PC-3 (cell line): Measurements from ENCODE around the gene FADS1. TPM values are rescaled to one million over a fixed set of nuclear protein-coding genes. Genes with fewer than 3 reads are reported as not detected.

Experiments
- ATAC-seq: fragments of 200-7000 bp; cut with Tn5 transposase; 2 replicates; pipeline ENCODE4 v1.9.1; 2020; ENCODE audit warnings: mild to moderate bottlenecking, moderate library complexity
- BruUV-seq: library from RNA; stranded (reverse); fragments of 400-500 nt; replicated peaks from 2 replicates; lab custom pipeline; 2021; lab: Mats Ljungman, UMichigan
- CTCF ChIA-PET: fragments of 300-600 bp; sonication (Branson Sonifier 250); formaldehyde crosslinking; loops from one replicate; lab custom pipeline; 2022; ENCODE audit warnings: antibody characterized with exemption; lab: Charles Lee
- POLR2A ChIA-PET: fragments of 300-600 bp; sonication (Branson Sonifier 250); formaldehyde crosslinking; loops from one replicate; lab custom pipeline; 2022; ENCODE audit warnings: antibody characterized with exemption; ENCODE audit not compliant: unreplicated experiment; lab: Charles Lee
- DNase-seq: peaks from one replicate; pipeline ENCODE4 v3.0.0-alpha.2; 2015
- H2AFZ ChIP-seq: fragments of 300-600 bp; sonication (generic); 2 replicates; pipeline ENCODE4 v1.6.0; 2016; ENCODE audit warnings: antibody characterized with exemption, low read length
- H3F3A ChIP-seq: fragments of 300-600 bp; sonication (generic); one replicate; pipeline ENCODE4 v1.6.0; 2017; ENCODE audit warnings: antibody characterized with exemption, low read length, control low read depth, mild to moderate bottlenecking; ENCODE audit not compliant: unreplicated experiment
- H3K27ac ChIP-seq: fragments of 300-600 bp; sonication (generic); 2 replicates; pipeline ENCODE4 v1.5.1; 2016; ENCODE audit warnings: mild to moderate bottlenecking, low read length
- H3K27me3 ChIP-seq: fragments of 300-600 bp; sonication (generic); 2 replicates; pipeline ENCODE4 v1.6.1; 2016; ENCODE audit warnings: low read length, mixed read lengths
- H3K36me3 ChIP-seq: fragments of 300-600 bp; sonication (generic); 2 replicates; pipeline ENCODE4 v1.6.1; 2016; ENCODE audit warnings: low read depth, mixed run types, low read length, mixed read lengths
- H3K4me1 ChIP-seq: fragments of 300-600 bp; sonication (generic); 2 replicates; pipeline ENCODE4 v1.5.1; 2016; ENCODE audit warnings: low read length; ENCODE audit not compliant: insufficient read depth
- H3K4me2 ChIP-seq: fragments of 300-600 bp; sonication (generic); 2 replicates; pipeline ENCODE4 v1.6.0; 2016; ENCODE audit warnings: low read length
- H3K4me3 ChIP-seq: fragments of 300-600 bp; sonication (generic); 2 replicates; pipeline ENCODE4 v1.5.1; 2016; ENCODE audit warnings: mild to moderate bottlenecking, low read length, mixed read lengths
- H3K79me2 ChIP-seq: fragments of 300-600 bp; sonication (generic); 2 replicates; pipeline ENCODE4 v1.6.1; 2017; ENCODE audit warnings: low read length, mixed read lengths
- H3K9ac ChIP-seq: fragments of 300-600 bp; sonication (generic); 2 replicates; pipeline ENCODE4 v1.6.0; 2016; ENCODE audit warnings: mild to moderate bottlenecking, low read length
- H3K9me2 ChIP-seq: fragments of 300-600 bp; sonication (generic); replicated peaks from 2 replicates; pipeline ENCODE4 v1.6.1; 2016; ENCODE audit warnings: mixed run types, low read length, mixed read lengths
- H3K9me3 ChIP-seq: fragments of 300-600 bp; sonication (generic); 2 replicates; pipeline ENCODE4 v1.6.1; 2016; ENCODE audit warnings: low read length, mixed read lengths
- H4K20me1 ChIP-seq: fragments of 300-600 bp; sonication (generic); 2 replicates; pipeline ENCODE4 v1.6.1; 2016; ENCODE audit warnings: low read length, mixed read lengths
- CTCF ChIP-seq: fragments of 300-600 bp; sonication (generic); conservative IDR thresholded peaks from 2 replicates; pipeline ENCODE4 v1.5.1; 2017; ENCODE audit warnings: antibody characterized with exemption, low read depth, mild to moderate bottlenecking, low read length
- EZH2 ChIP-seq: fragments of 300-600 bp; sonication (generic); IDR thresholded peaks from one replicate; pipeline ENCODE4 v1.6.1; 2017; ENCODE audit warnings: antibody characterized with exemption, mild to moderate bottlenecking, low read length; ENCODE audit not compliant: unreplicated experiment
- EZH2phosphoT487 ChIP-seq: fragments of 300-600 bp; sonication (generic); IDR thresholded peaks from 2 replicates; pipeline ENCODE4 v1.6.1; 2018; ENCODE audit warnings: mild to moderate bottlenecking, antibody characterized with exemption, low read length, borderline replicate concordance
- intact Hi-C: fragments of 100-400 bp; cut with micrococcal nuclease; formaldehyde crosslinking; loops from 2 replicates; pipeline ENCODE4 v1.9.0; 2023
- total RNA-seq: library from RNA; depleted of rRNA; stranded (reverse); fragments of >200 nt; gene quantifications from 2 replicates; pipeline ENCODE4 v1.2.3, GENCODE V29; 2014

Gene FADS1
- total RNA-seq, 1 experiment from 2014 or later: 84.4 TPM

GRCh38 chr11:61830237-61831105 lies 13.7 kb upstream of the FADS1 start:
- DNase-seq: no peak
- Histone ChIP-seq H3K4me1 (peaks cover 21% of the 10 kb centered on the region), H3K36me3 (no peaks in the 10 kb centered on the region), H3K79me2 (peaks cover 80% of the 10 kb centered on the region), H3K4me2 (peak overlapping the region; percentile 90), H2AFZ (no peak overlapping the region), H3K27me3 (no peaks in the 10 kb centered on the region), H3K27ac (no peak overlapping the region), H3K9ac (no peak overlapping the region), H3K9me3 (no peaks in the 10 kb centered on the region), H4K20me1 (peaks cover 39% of the 10 kb centered on the region; the same call in 1 of the 2 replicates), H3F3A (no peaks in the 10 kb centered on the region), H3K9me2 (no peaks in the 10 kb centered on the region), H3K4me3 (peak overlapping the region; percentile 88)
- BruUV-seq: no TSS peak
- ChIA-PET POLR2A (no interaction called here), CTCF (no interaction called here)
- TF ChIP-seq EZH2phosphoT487: no peak
- no peak for TF ChIP-seq EZH2
- TF ChIP-seq CTCF: no peak
- intact Hi-C loops: no loop called here
- no peak for ATAC-seq

GRCh38 chr11:61829806-61830205 lies 13.0 kb upstream of the FADS1 start:
- peak overlapping the region; percentile 88 for H3K4me3 ChIP-seq
- H3F3A ChIP-seq: no peaks in the 10 kb centered on the region
- peaks cover 21% of the 10 kb centered on the region for H3K4me1 ChIP-seq
- H3K9ac ChIP-seq: peak overlapping the region; percentile 80; the same call in 1 of the 2 replicates
- H3K27ac ChIP-seq: no peak overlapping the region
- no TSS peak for BruUV-seq
- no peak for ATAC-seq
- TF ChIP-seq CTCF (no peak), EZH2 (no peak), EZH2phosphoT487 (no peak)
- H3K9me2 ChIP-seq: no peaks in the 10 kb centered on the region
- intact Hi-C loops: no loop called here
- peaks cover 39% of the 10 kb centered on the region; the same call in 1 of the 2 replicates for H4K20me1 ChIP-seq
- no peak for DNase-seq
- ChIA-PET POLR2A (no interaction called here), CTCF (no interaction called here)
- H2AFZ ChIP-seq: no peak overlapping the region
- no peaks in the 10 kb centered on the region for H3K36me3 ChIP-seq
- H3K27me3 ChIP-seq: no peaks in the 10 kb centered on the region
- H3K79me2 ChIP-seq: peaks cover 78% of the 10 kb centered on the region
- peak overlapping the region; percentile 90 for H3K4me2 ChIP-seq
- H3K9me3 ChIP-seq: no peaks in the 10 kb centered on the region
